ENCODE results near the gene SELP. TPM values are rescaled to one million over a fixed set of nuclear protein-coding genes. Genes with fewer than 3 reads are reported as not detected.

Gene SELP
- total and polyA plus RNA-seq, 9 of the 15 experiments (the other 6 are each of a cell fraction or from before 2014, with no cell fraction given) = not detected

DNA sequence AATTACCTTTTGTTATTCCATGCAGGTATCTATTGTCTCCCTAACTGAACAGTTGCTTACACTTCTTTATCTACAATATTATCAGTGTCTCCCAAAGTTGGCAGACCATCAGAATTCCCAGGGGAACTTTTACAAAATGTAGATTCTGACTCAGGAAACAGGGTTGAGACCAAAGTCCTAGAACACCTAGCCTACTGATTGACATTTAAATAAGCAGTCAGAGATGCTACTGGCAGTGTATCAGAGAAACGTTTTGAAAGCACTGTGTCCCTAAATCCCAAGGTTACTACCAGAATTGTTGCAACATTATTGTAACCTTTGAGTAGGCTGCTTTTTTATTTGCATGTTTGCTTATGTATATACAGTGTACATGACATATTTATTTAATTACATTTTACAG, 41.8 kb downstream of the SELP start:
- TF ChIP-seq ELF4 (CRISPR knock-in tag; IDR thresholded peaks at IDR 0.05) = no peak
- ChIA-PET POLR2A (interaction anchor here (0.6 kb wide), 1 partner anchor 461 kb away, joined by 3 read pairs; no protein-coding TSS in a partner anchor), CTCF (ENCODE audit: low intra/inter-chr PET ratio) (no interaction called here)
- in situ Hi-C loops (cut with MboI) (no loop called here), intact Hi-C loops (cut with micrococcal nuclease) (loop anchor here (5.0 kb wide), 1 partner anchor 124 kb away; the partner anchor contains the start of gene SELL)
- H3K27me3 ChIP-seq (ENCODE audit: control insufficient read depth in 2 of 2, insufficient read depth in 2 of 2, low read length in 2 of 2) = peaks cover 4 to 9% of the 10 kb centered on the region in 2 experiments; a peak in 1 of 5 replicates
- peaks cover 0 to 4% of the 10 kb centered on the region in 2 experiments; a peak in 1 of 5 replicates for H3K4me1 ChIP-seq (replicated peaks in 1 of 2; ENCODE audit: control insufficient read depth in 2 of 2, insufficient read depth in 2 of 2, low read length in 2 of 2)
- no peak overlapping the region for H2AFZ ChIP-seq (ENCODE audit: low read depth, low read length)
- H3K9me3 ChIP-seq (replicated peaks; ENCODE audit: control insufficient read depth, insufficient read depth, low read depth, low read length) = no peaks in the 10 kb centered on the region
- H3K27ac ChIP-seq (ENCODE audit: extremely low read depth, low read depth, low read length) = no peak overlapping the region
- no peaks in the 10 kb centered on the region for H3K9me1 ChIP-seq (ENCODE audit: control insufficient read depth, insufficient read depth, low read length)
- no peak overlapping the region for H3K4me3 ChIP-seq
- ATAC-seq (no peak), DNase-seq (ENCODE audit: extremely low read depth in 1 of 4, low spot score in 3 of 4) (no peak), FAIRE-seq (no peak)
- no peaks in the 10 kb centered on the region for H4K20me1 ChIP-seq (replicated peaks; ENCODE audit: control insufficient read depth, insufficient read depth, low read length)
- no peaks in the 10 kb centered on the region for H3K79me2 ChIP-seq (ENCODE audit: control insufficient read depth, insufficient read depth, low read length)
- no TSS peak for BruUV-seq (replicated peaks)
- WGBS (ENCODE audit: insufficient coverage, low coverage, missing lambda C conversion rate) = 0% methylated on average over 1 of the region's 1 CpG
- H3K36me3 ChIP-seq (ENCODE audit: control insufficient read depth, insufficient read depth, low read length) = no peaks in the 10 kb centered on the region
- no peak overlapping the region for H3K9ac ChIP-seq (ENCODE audit: insufficient read depth in 1 of 2, low read depth in 2 of 2, low read length in 2 of 2)
- no peak overlapping the region for H3K4me2 ChIP-seq (ENCODE audit: insufficient read depth, low read length)

DNA sequence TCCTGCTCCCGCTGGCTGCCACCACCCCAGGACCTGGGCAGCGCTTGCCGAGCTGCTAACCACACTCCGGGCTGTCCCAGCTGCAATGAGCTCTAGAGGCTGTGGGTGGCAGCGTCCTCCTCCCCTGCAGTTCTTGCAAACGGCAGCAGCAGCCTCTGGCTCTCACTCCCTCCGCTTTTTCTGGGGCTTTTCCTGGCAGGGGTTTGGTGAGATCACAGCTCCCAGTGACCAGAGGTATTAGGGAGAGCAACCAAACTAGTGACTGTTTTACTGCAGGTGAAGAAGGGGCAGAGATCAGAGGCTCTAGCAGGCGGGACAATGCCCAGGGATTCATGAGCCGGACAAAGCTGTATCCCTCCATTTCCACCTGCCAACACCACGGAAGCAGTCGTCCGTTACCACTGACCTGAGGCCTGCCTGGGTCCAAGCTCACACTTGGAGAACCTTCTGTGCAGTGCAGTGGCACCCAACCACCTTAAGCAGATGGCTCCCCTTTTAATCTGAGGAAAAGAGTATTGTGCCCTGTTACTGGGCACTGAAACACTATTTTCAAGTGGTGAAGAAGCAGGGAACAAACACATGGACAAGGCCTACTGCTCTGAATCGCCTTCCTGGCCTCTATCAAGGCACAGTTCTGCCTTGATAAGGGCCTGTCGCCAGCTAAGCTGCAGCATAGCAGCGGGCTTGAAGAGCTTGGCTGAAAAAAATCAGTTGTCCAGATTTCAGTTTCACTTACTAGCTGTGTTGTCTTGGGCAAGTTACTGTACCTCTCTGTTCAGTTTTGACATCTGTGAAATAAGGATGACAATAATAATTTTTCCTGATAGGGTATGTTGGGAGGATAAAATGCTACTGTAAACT, 43.3 kb downstream of the SELP start, which contains the start of gene F5:
TSS of gene F5 (minus strand) at position 87 of the 861 bp plus-strand sequence. CDS start 95 bp downstream, outside the sequence.
- POLR2A ChIA-PET = interaction anchor here (0.6 to 1.6 kb wide), 5 partner anchors 10 to 1089 kb away, joined by 3 to 5 read pairs (median 3); no protein-coding TSS in a partner anchor
- no peak for FAIRE-seq
- Histone ChIP-seq H3K9ac (ENCODE audit: insufficient read depth in 1 of 2, low read depth in 2 of 2, low read length in 2 of 2) (peak within 1 kb of the TSS in 1 of 2 experiments; percentile 15; a peak in 1 of 4 replicates), H3K4me1 (replicated peaks in 1 of 2; ENCODE audit: control insufficient read depth in 2 of 2, insufficient read depth in 2 of 2, low read length in 2 of 2) (peaks cover 0 to 4% of the 10 kb centered on the region in 2 experiments; a peak in 1 of 5 replicates), H3K27me3 (ENCODE audit: control insufficient read depth in 2 of 2, insufficient read depth in 2 of 2, low read length in 2 of 2) (peaks cover 4 to 9% of the 10 kb centered on the region in 2 experiments; a peak in 1 of 5 replicates), H3K4me2 (ENCODE audit: insufficient read depth, low read length) (no peak within 1 kb of the TSS; the same call in 1 of the 2 replicates), H3K9me3 (replicated peaks; ENCODE audit: control insufficient read depth, insufficient read depth, low read depth, low read length) (no peaks in the 10 kb centered on the region), H3K4me3 (no peak within 1 kb of the TSS), H2AFZ (ENCODE audit: low read depth, low read length) (peak within 1 kb of the TSS; percentile 12; the same call in 1 of the 2 replicates), H3K36me3 (ENCODE audit: control insufficient read depth, insufficient read depth, low read length) (no peaks in the 10 kb centered on the region), H3K27ac (ENCODE audit: extremely low read depth, low read depth, low read length) (no peak within 1 kb of the TSS), H3K79me2 (ENCODE audit: control insufficient read depth, insufficient read depth, low read length) (no peaks in the 10 kb centered on the region), H4K20me1 (replicated peaks; ENCODE audit: control insufficient read depth, insufficient read depth, low read length) (no peaks in the 10 kb centered on the region), H3K9me1 (ENCODE audit: control insufficient read depth, insufficient read depth, low read length) (no peaks in the 10 kb centered on the region)
- DNase-seq (ENCODE audit: extremely low read depth in 1 of 4, low spot score in 3 of 4) = peak; percentile 17 to 64 (median 38)
- BruUV-seq (replicated peaks) = no TSS peak
- in situ Hi-C loops (cut with MboI) (no loop called here), intact Hi-C loops (cut with micrococcal nuclease) (loop anchor here (1.0 to 5.0 kb wide), 2 partner anchors 126 to 223 kb away; partner anchors contain the start of gene SELL)
- ATAC-seq = peak; percentile 99
- CTCF ChIA-PET (ENCODE audit: low intra/inter-chr PET ratio) = no interaction called here
- WGBS (ENCODE audit: insufficient coverage, low coverage, missing lambda C conversion rate) = under 1% methylated on average over 15 of the region's 15 CpGs
- TF ChIP-seq, protein P1, sequence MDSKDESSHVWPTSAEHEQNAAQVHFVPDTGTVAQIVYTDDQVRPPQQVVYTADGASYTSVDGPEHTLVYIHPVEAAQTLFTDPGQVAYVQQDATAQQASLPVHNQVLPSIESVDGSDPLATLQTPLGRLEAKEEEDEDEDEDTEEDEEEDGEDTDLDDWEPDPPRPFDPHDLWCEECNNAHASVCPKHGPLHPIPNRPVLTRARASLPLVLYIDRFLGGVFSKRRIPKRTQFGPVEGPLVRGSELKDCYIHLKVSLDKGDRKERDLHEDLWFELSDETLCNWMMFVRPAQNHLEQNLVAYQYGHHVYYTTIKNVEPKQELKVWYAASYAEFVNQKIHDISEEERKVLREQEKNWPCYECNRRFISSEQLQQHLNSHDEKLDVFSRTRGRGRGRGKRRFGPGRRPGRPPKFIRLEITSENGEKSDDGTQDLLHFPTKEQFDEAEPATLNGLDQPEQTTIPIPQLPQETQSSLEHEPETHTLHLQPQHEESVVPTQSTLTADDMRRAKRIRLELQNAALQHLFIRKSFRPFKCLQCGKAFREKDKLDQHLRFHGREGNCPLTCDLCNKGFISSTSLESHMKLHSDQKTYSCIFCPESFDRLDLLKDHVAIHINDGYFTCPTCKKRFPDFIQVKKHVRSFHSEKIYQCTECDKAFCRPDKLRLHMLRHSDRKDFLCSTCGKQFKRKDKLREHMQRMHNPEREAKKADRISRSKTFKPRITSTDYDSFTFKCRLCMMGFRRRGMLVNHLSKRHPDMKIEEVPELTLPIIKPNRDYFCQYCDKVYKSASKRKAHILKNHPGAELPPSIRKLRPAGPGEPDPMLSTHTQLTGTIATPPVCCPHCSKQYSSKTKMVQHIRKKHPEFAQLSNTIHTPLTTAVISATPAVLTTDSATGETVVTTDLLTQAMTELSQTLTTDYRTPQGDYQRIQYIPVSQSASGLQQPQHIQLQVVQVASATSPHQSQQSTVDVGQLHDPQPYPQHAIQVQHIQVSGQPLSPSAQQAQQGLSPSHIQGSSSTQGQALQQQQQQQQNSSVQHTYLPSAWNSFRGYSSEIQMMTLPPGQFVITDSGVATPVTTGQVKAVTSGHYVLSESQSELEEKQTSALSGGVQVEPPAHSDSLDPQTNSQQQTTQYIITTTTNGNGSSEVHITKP (IDR thresholded peaks at IDR 0.05; ENCODE audit: partially characterized antibody) = no peak
- TF ChIP-seq KDM1A (IDR thresholded peaks at IDR 0.05) = peak in 1 of 2 experiments; percentile 28; a peak in 1 of 4 replicates
- peak; percentile 37; the same call in 1 of the 2 replicates for TF ChIP-seq STAG1 (CRISPR knock-in tag; IDR thresholded peaks at IDR 0.05; ENCODE audit: borderline replicate concordance)
- no peak for TF ChIP-seq KDM4B (IDR thresholded peaks at IDR 0.05; ENCODE audit: borderline replicate concordance in 2 of 2, low read depth in 1 of 2)
- peak; percentile 74 for TF ChIP-seq RBM25 (IDR thresholded peaks at IDR 0.05; ENCODE audit: low read depth, low read length, severe bottlenecking)

Measured in K562 (cell line).